Nephron progenitor cell (in vitro differentiated cells): ENCODE measurements around the gene NACC1.
"Not testable (repeated sequence)": the region's sequence is repeated elsewhere in the genome, so short reads cannot be mapped to it uniquely, and the experiment has no call there.

Experiments used
- DNase-seq: peaks from one replicate; pipeline ENCODE4 v3.0.0; 2021
- H3K27ac Mint-ChIP-seq: 2 replicates; pipeline ENCODE4 v1.8.0; 2021; ENCODE audit warnings: mild to moderate bottlenecking, moderate library complexity, mixed read lengths
- H3K27me3 Mint-ChIP-seq: 2 replicates; pipeline ENCODE4 v1.8.0; 2021; ENCODE audit warnings: mild to moderate bottlenecking, low read depth, mixed read lengths; ENCODE audit not compliant: poor library complexity
- H3K36me3 Mint-ChIP-seq: 2 replicates; pipeline ENCODE4 v1.8.0; 2021; ENCODE audit warnings: low read depth, mixed read lengths
- H3K4me1 Mint-ChIP-seq: 2 replicates; pipeline ENCODE4 v1.8.0; 2021; ENCODE audit warnings: mixed read lengths
- H3K4me3 Mint-ChIP-seq: 2 replicates; pipeline ENCODE4 v1.8.0; 2021; ENCODE audit warnings: mild to moderate bottlenecking, moderate library complexity, mixed read lengths
- H3K9me3 Mint-ChIP-seq: 2 replicates; pipeline ENCODE4 v1.8.0; 2021; ENCODE audit warnings: mild to moderate bottlenecking, moderate library complexity, mixed read lengths
- TF ChIP-seq, protein P1 (sequence below): fragments of 200-600 bp; sonication (generic); IDR thresholded peaks from 2 replicates; pipeline ENCODE4 v1.5.0; 2021; ENCODE audit warnings: antibody characterized with exemption

The NACC1 gene

DNA sequence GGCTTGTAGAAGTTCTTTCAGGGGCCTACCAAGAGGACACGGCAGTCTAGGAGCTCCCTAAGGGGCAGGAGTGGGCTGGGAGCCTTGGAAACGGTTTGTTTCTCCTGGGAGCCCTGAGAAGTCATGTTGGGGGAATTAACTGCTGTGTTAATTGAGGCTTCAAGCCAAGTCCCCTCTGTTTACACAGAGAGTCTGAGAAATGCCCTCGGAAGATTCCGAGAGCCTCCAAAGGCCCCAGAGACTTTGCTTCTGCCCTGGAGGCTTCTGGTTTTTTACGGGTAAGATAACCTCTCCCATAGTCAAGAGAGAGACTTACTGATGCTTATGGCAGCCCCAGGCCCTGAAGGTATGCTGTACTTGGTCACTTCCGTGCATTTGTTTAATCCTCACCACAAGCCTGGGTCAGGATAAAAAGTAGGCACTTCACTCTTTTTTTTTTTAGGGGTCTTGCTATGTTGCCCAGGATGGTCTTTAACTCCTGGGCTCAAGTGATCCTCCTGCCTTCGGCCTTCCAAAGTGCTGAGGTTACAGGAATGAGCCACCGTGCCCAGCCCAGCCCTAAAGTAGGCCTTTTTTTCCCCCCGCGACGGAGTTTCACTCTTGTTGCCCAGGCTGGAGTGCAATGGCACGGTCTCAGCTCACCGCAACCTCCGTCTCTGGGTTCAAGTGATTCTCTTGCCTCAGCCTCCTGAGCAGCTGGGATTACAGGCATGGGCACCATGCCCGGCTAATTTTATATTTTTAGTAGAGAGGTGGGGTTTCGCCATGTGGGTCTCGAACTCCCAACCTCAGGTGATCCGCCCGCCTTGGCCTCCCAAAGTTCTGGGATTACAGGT is 47.3 kb downstream of the NACC1 start:
- H3K4me1 Mint-ChIP-seq, result peaks cover 68% of the 10 kb centered on the region
- peak overlapping the region; percentile 99 for H3K27ac Mint-ChIP-seq
- TF ChIP-seq, protein P1, sequence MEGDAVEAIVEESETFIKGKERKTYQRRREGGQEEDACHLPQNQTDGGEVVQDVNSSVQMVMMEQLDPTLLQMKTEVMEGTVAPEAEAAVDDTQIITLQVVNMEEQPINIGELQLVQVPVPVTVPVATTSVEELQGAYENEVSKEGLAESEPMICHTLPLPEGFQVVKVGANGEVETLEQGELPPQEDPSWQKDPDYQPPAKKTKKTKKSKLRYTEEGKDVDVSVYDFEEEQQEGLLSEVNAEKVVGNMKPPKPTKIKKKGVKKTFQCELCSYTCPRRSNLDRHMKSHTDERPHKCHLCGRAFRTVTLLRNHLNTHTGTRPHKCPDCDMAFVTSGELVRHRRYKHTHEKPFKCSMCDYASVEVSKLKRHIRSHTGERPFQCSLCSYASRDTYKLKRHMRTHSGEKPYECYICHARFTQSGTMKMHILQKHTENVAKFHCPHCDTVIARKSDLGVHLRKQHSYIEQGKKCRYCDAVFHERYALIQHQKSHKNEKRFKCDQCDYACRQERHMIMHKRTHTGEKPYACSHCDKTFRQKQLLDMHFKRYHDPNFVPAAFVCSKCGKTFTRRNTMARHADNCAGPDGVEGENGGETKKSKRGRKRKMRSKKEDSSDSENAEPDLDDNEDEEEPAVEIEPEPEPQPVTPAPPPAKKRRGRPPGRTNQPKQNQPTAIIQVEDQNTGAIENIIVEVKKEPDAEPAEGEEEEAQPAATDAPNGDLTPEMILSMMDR, result no peak
- no peaks in the 10 kb centered on the region for H3K36me3 Mint-ChIP-seq
- no peaks in the 10 kb centered on the region for H3K9me3 Mint-ChIP-seq
- DNase-seq, result no peak
- no peak overlapping the region for H3K4me3 Mint-ChIP-seq
- peaks cover 5% of the 10 kb centered on the region for H3K27me3 Mint-ChIP-seq

GRCh38 chr19:13166151-13166550 is 48.1 kb downstream of the NACC1 start:
- H3K9me3 Mint-ChIP-seq, H3K36me3 Mint-ChIP-seq, DNase-seq, H3K27me3 Mint-ChIP-seq, H3K4me3 Mint-ChIP-seq: not testable (repeated sequence)
- peaks cover 72% of the 10 kb centered on the region for H3K4me1 Mint-ChIP-seq
- peak overlapping the region; percentile 99 for H3K27ac Mint-ChIP-seq

GRCh38 chr19:13169769-13170168 is 51.7 kb downstream of the NACC1 start:
- DNase-seq, result no peak
- H3K36me3 Mint-ChIP-seq, result no peaks in the 10 kb centered on the region
- no peak overlapping the region for H3K4me3 Mint-ChIP-seq
- H3K9me3 Mint-ChIP-seq, result no peaks in the 10 kb centered on the region
- H3K27ac Mint-ChIP-seq, result peak overlapping the region; percentile 26
- H3K27me3 Mint-ChIP-seq, result peaks cover 5% of the 10 kb centered on the region
- H3K4me1 Mint-ChIP-seq, result peaks cover 69% of the 10 kb centered on the region
- TF ChIP-seq, protein P1, result no peak

DNA sequence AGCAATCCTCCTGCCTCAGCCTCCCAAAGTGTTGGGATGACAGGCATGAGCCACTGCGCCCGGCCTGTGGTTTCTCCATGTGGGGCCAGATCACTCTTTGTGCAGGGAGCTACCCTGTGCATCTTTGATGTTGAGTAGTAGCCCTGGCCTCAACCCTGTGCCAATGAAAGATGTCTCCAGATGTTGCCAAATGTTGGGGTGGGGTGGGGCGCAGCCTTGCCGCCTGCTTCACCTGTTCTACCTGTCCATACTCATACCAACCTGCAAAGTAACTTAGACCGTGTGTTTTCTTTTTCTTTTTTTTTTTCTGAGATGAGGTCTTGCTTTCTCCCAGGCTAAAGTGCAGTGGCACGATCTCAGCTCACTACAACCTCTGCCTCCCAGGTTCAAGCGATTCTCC is 53.1 kb downstream of the NACC1 start:
- no peak for DNase-seq
- Mint-ChIP-seq H3K9me3 (no peaks in the 10 kb centered on the region), H3K4me1 (peaks cover 57% of the 10 kb centered on the region), H3K4me3 (no peak overlapping the region), H3K27ac (no peak overlapping the region), H3K36me3 (no peaks in the 10 kb centered on the region), H3K27me3 (peaks cover 5% of the 10 kb centered on the region)
- TF ChIP-seq, protein P1, result no peak

- Mint-ChIP-seq H3K27ac (peak overlapping the region; percentile 69), H3K36me3 (no peaks in the 10 kb centered on the region), H3K4me1 (peaks cover 51% of the 10 kb centered on the region), H3K27me3 (peaks cover 2% of the 10 kb centered on the region), H3K4me3 (no peak overlapping the region), H3K9me3 (no peaks in the 10 kb centered on the region)
- DNase-seq, result no peak
- TF ChIP-seq, protein P1, result no peak
These were observed 54.5 kb downstream of the NACC1 start for GRCh38 chr19:13172346-13173138.

DNA sequence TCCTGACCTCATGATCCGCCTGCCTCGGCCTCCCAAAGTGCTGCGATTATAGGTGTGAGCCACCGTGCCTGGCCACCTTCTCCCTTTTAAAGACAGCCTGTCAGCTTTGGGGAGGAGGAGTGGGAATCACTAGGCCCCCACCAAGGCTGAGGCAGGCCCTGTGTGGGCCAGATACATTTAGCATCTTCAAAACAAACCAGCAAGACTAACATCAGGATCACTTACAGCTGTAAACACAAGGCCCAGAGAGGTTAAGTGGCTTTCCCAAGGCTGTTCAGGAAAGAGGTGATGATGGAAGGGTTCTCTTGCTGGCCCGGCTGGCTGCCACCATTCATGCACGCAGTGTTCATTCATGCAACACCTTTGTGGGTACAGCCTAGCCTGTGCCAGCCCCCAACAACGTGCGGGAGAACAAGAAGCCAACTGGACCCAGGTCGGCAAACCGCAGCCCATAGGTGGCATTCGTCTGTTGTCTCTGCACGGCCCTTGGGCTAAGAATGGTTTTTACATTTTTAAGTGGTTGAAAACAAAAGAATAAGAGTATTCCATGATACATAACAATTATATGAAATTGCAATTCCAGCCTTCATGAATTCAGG is 55.2 kb downstream of the NACC1 start:
- DNase-seq, result no peak
- Mint-ChIP-seq H3K27ac (no peak overlapping the region), H3K36me3 (no peaks in the 10 kb centered on the region), H3K9me3 (no peaks in the 10 kb centered on the region), H3K4me1 (peaks cover 45% of the 10 kb centered on the region), H3K4me3 (no peak overlapping the region), H3K27me3 (peaks cover 2% of the 10 kb centered on the region)
- TF ChIP-seq, protein P1, result no peak
